ENCODE measurements around the gene ROMO1. TPM values are rescaled to one million over a fixed set of nuclear protein-coding genes. Genes with fewer than 3 reads are reported as not detected.

Gene ROMO1
- total and polyA plus RNA-seq, 2 experiments from 2014 or later = 285 to 634 TPM

GRCh38 chr20:35729836-35730582 lies 30.8 kb downstream of the ROMO1 start:
- Histone ChIP-seq H3K27ac (no peak overlapping the region), H3K36me3 (replicated peaks; ENCODE audit: insufficient read depth, low read depth) (peaks cover 6% of the 10 kb centered on the region), H3K27me3 (no peaks in the 10 kb centered on the region), H3K4me2 (peak overlapping the region; percentile 7), H3K79me2 (peaks cover 100% of the 10 kb centered on the region), H3K4me3 (no peak overlapping the region), H4K20me1 (ENCODE audit: insufficient read depth, poor library complexity, severe bottlenecking) (peaks cover 99% of the 10 kb centered on the region), H3K9me2 (replicated peaks; ENCODE audit: insufficient read depth) (no peaks in the 10 kb centered on the region), H3K4me1 (ENCODE audit: insufficient read depth) (peaks cover 13% of the 10 kb centered on the region), H3K9me3 (ENCODE audit: low read depth) (no peaks in the 10 kb centered on the region), H2AFZ (no peak overlapping the region)
- no peak for DNase-seq (ENCODE audit: low spot score)
- 96% methylated on average over 2 of the region's 2 CpGs for WGBS (ENCODE audit: low lambda C conversion rate, missing lambda C conversion rate)
- TF ChIP-seq, protein P1, sequence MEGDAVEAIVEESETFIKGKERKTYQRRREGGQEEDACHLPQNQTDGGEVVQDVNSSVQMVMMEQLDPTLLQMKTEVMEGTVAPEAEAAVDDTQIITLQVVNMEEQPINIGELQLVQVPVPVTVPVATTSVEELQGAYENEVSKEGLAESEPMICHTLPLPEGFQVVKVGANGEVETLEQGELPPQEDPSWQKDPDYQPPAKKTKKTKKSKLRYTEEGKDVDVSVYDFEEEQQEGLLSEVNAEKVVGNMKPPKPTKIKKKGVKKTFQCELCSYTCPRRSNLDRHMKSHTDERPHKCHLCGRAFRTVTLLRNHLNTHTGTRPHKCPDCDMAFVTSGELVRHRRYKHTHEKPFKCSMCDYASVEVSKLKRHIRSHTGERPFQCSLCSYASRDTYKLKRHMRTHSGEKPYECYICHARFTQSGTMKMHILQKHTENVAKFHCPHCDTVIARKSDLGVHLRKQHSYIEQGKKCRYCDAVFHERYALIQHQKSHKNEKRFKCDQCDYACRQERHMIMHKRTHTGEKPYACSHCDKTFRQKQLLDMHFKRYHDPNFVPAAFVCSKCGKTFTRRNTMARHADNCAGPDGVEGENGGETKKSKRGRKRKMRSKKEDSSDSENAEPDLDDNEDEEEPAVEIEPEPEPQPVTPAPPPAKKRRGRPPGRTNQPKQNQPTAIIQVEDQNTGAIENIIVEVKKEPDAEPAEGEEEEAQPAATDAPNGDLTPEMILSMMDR (IDR thresholded peaks at IDR 0.05; ENCODE audit: poor library complexity) = no peak
- no peak for TF ChIP-seq EZH2 (IDR thresholded peaks at IDR 0.05; ENCODE audit: borderline replicate concordance)
- no peak for TF ChIP-seq EZH2phosphoT487 (IDR thresholded peaks at IDR 0.05; ENCODE audit: low read depth, severe bottlenecking, unreplicated experiment)

DNA sequence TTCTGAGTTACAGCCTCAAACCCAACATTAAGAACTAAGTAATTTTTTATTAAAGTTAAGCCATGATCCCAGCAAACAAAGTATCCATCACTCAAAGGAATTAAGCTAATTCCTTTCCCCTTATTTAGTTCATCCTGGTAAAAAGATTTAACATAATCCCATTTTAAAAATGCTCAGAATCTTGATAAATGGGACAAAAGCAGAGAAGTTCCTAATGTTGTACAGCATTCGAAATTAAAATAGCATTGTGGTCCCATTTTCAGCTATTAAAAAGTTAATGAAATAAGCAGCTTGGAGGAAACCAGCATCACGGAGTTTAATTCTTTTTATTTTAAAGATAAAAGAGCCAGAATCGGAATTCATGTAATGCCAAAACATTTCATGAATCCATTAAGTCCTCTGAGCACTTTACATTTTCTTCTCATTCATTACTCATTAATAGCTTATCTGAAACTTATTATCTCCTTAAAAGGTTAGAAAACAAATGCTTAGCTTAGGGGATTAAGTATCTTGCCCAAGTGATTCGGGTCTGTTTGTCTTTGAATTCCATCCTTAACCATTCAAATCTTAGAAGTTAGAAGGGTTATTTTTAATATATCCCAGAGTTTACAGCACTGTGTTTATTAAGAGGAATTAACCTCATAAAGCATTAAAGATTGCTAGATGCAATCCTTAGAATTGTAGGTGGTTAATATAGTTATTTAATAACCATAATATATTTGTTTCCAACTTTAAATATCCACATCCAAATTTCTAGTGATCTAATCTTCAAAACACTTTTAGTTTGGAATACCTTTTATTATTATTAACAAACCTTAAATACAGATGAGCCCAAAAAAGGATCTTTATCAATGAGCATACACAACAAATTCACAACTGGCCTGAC lies 31.6 kb downstream of the ROMO1 start:
- Histone ChIP-seq H3K4me2 (peak overlapping the region; percentile 19), H3K9me2 (replicated peaks; ENCODE audit: insufficient read depth) (no peaks in the 10 kb centered on the region), H3K4me3 (no peak overlapping the region), H3K9me3 (ENCODE audit: low read depth) (no peaks in the 10 kb centered on the region), H4K20me1 (ENCODE audit: insufficient read depth, poor library complexity, severe bottlenecking) (peaks cover 99% of the 10 kb centered on the region), H3K27ac (no peak overlapping the region), H3K4me1 (ENCODE audit: insufficient read depth) (peaks cover 21% of the 10 kb centered on the region), H2AFZ (no peak overlapping the region), H3K79me2 (peaks cover 100% of the 10 kb centered on the region), H3K36me3 (replicated peaks; ENCODE audit: insufficient read depth, low read depth) (peaks cover 6% of the 10 kb centered on the region), H3K27me3 (no peaks in the 10 kb centered on the region)
- 59% methylated on average over 4 of the region's 4 CpGs for WGBS (ENCODE audit: low lambda C conversion rate, missing lambda C conversion rate)
- TF ChIP-seq, protein P1 (IDR thresholded peaks at IDR 0.05; ENCODE audit: poor library complexity) = no peak
- no peak for TF ChIP-seq EZH2phosphoT487 (IDR thresholded peaks at IDR 0.05; ENCODE audit: low read depth, severe bottlenecking, unreplicated experiment)
- no peak for TF ChIP-seq EZH2 (IDR thresholded peaks at IDR 0.05; ENCODE audit: borderline replicate concordance)
- DNase-seq (ENCODE audit: low spot score) = no peak

- Histone ChIP-seq H3K4me1 (ENCODE audit: insufficient read depth) (peaks cover 23% of the 10 kb centered on the region), H3K4me3 (no peak overlapping the region), H3K4me2 (peak overlapping the region; percentile 19), H3K36me3 (replicated peaks; ENCODE audit: insufficient read depth, low read depth) (peaks cover 7% of the 10 kb centered on the region), H3K9me2 (replicated peaks; ENCODE audit: insufficient read depth) (no peaks in the 10 kb centered on the region), H3K27ac (no peak overlapping the region), H3K79me2 (peaks cover 100% of the 10 kb centered on the region), H2AFZ (no peak overlapping the region), H3K27me3 (no peaks in the 10 kb centered on the region), H4K20me1 (ENCODE audit: insufficient read depth, poor library complexity, severe bottlenecking) (peaks cover 99% of the 10 kb centered on the region), H3K9me3 (ENCODE audit: low read depth) (no peaks in the 10 kb centered on the region)
- 73% methylated on average over 2 of the region's 2 CpGs for WGBS (ENCODE audit: low lambda C conversion rate, missing lambda C conversion rate)
- DNase-seq (ENCODE audit: low spot score) = no peak
- TF ChIP-seq EZH2 (IDR thresholded peaks at IDR 0.05; ENCODE audit: borderline replicate concordance) (no peak), EZH2phosphoT487 (IDR thresholded peaks at IDR 0.05; ENCODE audit: low read depth, severe bottlenecking, unreplicated experiment) (no peak)
- TF ChIP-seq, protein P1 (IDR thresholded peaks at IDR 0.05; ENCODE audit: poor library complexity) = no peak
Measured at GRCh38 chr20:35731469-35731788, 32.2 kb downstream of the ROMO1 start.
